Measurements from ENCODE around the gene MED25. TPM values are rescaled to one million over a fixed set of nuclear protein-coding genes. Genes with fewer than 3 reads are reported as not detected.

The MED25 gene
- total RNA-seq, 1 donor from 2014 or later = 25.6 TPM

DNA sequence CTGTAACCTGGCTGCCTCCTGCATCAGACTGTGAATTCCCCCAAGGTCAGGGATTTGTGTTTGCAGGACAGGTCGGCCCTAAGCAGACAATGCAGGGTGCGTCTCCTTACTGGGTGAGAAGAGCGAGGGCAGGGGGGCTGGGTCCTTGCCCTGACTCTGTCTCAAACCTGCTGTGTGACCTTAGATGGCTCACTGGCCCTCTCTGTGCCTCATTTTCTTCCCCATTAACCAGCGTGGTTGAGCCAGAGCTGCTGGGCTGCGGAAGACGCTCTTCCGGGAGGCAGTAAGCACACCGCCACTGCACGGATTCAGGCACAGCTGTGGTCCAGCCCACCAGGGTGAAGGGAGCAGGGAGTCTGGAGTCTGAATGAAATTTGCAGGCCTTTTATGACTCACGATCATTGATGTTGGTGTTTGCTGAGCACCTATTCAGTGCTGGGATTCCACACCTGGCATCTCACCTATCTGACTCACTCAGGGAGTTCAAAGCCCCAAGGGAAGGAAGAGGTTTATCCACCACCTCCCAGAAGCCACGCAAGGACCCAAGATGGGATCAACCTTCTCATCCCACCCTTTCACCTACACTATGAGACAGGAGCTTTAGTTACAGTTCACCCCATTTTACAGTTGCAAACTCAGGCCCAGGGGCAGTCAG, 56.5 kb downstream of the MED25 start:
- ATAC-seq = no peak

- ATAC-seq = no peak
Observed at GRCh38 chr19:49875177-49875576, 57.1 kb downstream of the MED25 start.

DNA sequence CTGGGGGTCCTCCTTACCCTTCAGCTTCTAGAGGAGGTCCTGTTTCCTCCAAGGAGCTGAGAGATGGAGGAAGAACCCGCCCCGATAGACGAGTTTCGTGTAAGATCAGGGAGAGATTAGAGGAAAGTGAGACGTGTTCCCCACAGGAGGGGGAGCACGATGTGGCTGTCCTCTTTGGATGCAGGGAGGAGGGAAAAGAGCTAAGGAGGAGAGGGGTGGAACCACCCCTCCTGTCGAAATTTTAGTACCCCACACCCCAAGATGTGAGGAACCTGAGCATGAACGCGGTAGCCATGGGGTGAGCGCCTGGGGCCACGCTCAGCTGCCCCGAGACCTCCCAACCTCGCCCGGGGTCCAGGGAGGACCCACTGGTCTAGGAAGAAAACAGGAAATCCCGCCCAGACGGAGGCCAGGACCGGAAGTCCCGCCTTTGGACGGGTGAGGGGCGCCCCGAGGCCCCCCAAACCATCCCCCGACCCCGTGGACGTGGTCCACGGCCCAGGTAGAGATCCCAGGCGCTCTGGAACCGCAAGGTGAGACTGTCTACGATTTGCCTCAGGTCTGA, 57.9 kb downstream of the MED25 start:
- no peak for ATAC-seq

GRCh38 chr19:49876422-49877019, 58.4 kb downstream of the MED25 start:
- ATAC-seq = peak; percentile 76

DNA sequence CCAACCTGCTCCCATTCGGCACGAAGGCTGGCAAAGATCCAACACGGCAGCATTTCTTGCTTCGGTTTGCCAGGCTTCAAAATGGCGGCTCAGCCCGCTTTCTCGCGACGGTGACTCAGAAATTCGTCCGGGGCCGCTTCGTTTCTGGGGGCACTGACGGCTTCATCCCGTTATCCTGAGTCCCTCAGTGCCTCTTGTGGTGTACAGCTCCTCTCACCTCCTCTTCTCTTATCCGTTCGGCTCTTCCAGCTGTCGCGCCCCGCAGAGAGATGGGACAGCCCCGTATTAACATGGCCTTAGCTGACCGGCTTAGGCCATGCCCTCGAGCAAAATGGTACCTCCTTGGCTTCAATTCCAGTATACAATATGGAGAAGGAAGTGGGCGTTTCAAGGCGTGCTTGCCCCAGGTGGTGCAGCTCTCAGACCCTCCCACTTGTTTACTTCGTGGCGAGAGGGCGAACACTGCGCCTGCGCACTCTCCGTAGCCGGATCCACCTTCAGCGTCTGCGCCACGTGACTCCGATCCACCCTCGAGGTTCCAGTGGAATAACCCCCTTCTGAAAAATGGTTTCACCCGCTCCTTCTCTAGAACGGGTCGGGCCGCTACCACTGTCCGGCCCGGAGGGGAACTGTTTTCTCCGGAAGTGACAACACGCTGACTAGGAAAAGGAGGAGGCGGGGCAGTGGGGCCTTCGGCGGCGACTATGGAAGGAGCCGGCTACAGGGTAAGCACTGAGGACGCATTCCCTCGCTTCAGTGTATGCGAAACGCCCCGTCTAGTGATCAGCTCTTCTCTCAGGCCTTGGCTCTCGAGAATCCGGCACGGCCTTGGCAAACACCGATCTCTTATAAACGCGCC, 59.2 kb downstream of the MED25 start, which contains the start of the genes AKT1S1 and TBC1D17:
TSS of gene AKT1S1 (minus strand) at position 336 of the 859 bp plus-strand sequence. CDS start 4,060 bp downstream, outside the sequence.
TSS of gene TBC1D17 (plus strand) at position 683 of the 859 bp plus-strand sequence. CDS start at position 705, 22 bp downstream.
- ATAC-seq = peak; percentile 81

- ATAC-seq = peak; percentile 77
Observed at GRCh38 chr19:49877879-49878743, 60.0 kb downstream of the MED25 start.

GRCh38 chr19:49878744-49879070, 60.6 kb downstream of the MED25 start:
- no peak for ATAC-seq

DNA sequence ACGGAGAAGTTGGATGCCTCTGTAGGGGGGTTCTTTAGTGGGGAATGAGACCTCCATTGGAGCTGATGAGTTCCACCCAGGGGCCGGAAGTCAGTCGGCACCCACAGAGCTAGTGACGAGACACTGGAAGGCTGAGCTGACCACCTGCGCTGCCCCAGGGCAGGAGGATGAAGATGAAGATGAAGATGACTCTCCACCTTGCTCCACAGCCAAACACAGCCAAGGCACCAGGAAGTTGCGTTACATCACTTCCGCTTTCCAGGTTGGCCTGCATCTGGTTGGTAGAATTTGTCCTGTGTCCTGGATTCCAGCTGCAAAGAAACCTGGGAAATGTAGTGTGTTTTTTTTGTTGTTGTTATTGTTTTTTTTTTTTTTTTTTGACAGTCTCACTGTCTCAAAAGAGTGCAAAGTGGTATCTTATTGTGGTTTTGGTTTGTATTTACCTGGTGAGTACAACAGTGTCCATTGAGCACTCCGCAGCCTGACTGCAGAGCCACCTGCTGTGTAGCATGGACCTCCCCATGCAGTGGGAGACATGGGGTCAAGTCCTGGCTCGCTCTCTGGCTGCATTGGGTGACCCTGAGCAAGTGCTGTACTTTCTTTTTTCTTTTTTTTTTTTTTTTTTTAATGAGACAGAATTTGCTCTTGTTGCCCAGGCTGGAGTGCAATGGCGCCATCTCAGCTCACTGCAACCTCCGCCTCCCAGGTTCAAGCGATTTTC, 61.3 kb downstream of the MED25 start:
- no peak for ATAC-seq

- no peak for ATAC-seq
Observed at GRCh38 chr19:49880162-49880869, 62.2 kb downstream of the MED25 start.

- ATAC-seq = no peak
Observed at GRCh38 chr19:49881186-49881585, 63.1 kb downstream of the MED25 start.

- no peak for ATAC-seq
Observed at GRCh38 chr19:49881672-49882394, 63.7 kb downstream of the MED25 start.

DNA sequence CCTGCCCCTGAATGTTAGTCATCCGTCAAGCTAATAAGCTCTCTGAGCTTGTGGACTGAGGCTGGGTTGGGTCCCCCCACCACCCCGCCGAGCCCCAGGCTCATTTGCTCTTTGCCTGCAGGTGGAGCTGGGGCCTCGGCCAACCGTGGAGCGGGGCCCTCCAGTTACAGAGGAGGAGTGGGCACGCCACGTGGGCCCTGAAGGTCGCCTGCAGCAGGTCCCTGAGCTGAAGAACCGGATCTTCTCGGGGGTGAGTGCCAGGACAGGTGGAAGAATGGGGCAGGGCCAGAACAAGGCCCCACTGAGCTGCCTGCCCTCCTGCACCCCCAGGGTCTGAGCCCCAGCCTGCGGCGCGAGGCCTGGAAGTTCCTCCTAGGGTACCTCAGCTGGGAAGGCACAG, 64.6 kb downstream of the MED25 start:
- no peak for ATAC-seq

GRCh38 chr19:49883094-49883493, 65.0 kb downstream of the MED25 start:
- ATAC-seq = no peak

DNA sequence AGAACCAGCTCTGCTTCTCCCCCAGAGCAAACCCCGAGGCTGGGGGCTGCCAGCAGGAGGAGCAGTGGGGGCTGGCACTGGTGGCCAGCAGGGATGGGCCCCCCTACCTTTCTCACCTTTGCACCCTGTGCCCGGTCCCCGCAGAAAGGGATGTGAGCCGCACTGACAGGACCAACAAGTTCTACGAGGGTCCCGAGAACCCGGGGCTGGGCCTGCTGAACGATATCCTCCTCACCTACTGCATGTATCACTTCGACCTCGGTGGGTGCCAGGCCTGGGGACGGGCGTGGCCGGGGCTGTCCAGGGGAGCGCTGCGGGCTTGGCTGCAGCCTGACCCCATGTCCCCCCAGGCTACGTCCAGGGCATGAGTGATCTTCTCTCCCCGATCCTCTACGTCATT, 66.0 kb downstream of the MED25 start:
- ATAC-seq = no peak

- no peak for ATAC-seq
Observed at GRCh38 chr19:49884760-49885159, 66.7 kb downstream of the MED25 start.

Other genes with a start within 250 kb of the MED25 start
- gene NOSIP, start 237.7 kb upstream of the MED25 start, total RNA-seq = 38.6 TPM
- gene PRRG2, start 237.0 kb upstream of the MED25 start, total RNA-seq = 13.2 TPM
- 11.7 TPM for gene PRR12, start 227.1 kb upstream of the MED25 start, total RNA-seq
- 16.4 TPM for gene RRAS, start 178.1 kb upstream of the MED25 start, total RNA-seq
- 31.0 TPM for gene SCAF1, start 176.1 kb upstream of the MED25 start, total RNA-seq
- 38.6 TPM for gene IRF3, start 152.4 kb upstream of the MED25 start, total RNA-seq
- gene BCL2L12, start 152.4 kb upstream of the MED25 start, total RNA-seq = 23.5 TPM
- gene PRMT1, start 141.0 kb upstream of the MED25 start, total RNA-seq = 99.0 TPM
- 0.92 TPM for gene ADM5, start 128.7 kb upstream of the MED25 start, total RNA-seq
- 1.1 TPM for gene CPT1C, start 127.2 kb upstream of the MED25 start, total RNA-seq
- gene TSKS, start 55.0 kb upstream of the MED25 start, total RNA-seq = 0.12 TPM
- 54.0 TPM for gene AP2A1, start 51.3 kb upstream of the MED25 start, total RNA-seq
- gene FUZ, start 5.0 kb upstream of the MED25 start, total RNA-seq = 8.3 TPM
- 58.5 TPM for gene PTOV1, start 32.9 kb downstream of the MED25 start, total RNA-seq
- 29.2 TPM for gene PNKP, start 49.3 kb downstream of the MED25 start, total RNA-seq
- 32.7 TPM for gene AKT1S1, start 59.1 kb downstream of the MED25 start, total RNA-seq
- gene TBC1D17, start 59.4 kb downstream of the MED25 start, total RNA-seq = 15.8 TPM
- gene IL4I1, start 78.6 kb downstream of the MED25 start, total RNA-seq = not detected
- 15.1 TPM for gene ATF5, start 110.9 kb downstream of the MED25 start, total RNA-seq
- gene NUP62, start 111.2 kb downstream of the MED25 start, total RNA-seq = 23.6 TPM
- not detected for gene SIGLEC11, start 142.9 kb downstream of the MED25 start, total RNA-seq
- 20.3 TPM for gene VRK3, start 207.1 kb downstream of the MED25 start, total RNA-seq
- gene ZNF473, start 207.7 kb downstream of the MED25 start, total RNA-seq = 6.7 TPM